Measurements from ENCODE around the gene ZNHIT1.
A peak's percentile ranks its signal among the peaks of the same experiment; 100 is the strongest.

- TF ChIP-seq CTCF (IDR thresholded peaks at IDR 0.05 in 8 of 11, conservative IDR thresholded peaks at IDR 0.05 in 3 of 11) = no peak
- TF ChIP-seq POLR2AphosphoS5 (IDR thresholded peaks at IDR 0.05) = peak; percentile 80 to 86 (median 80)
- TF ChIP-seq POLR2A (IDR thresholded peaks at IDR 0.05) = no peak
Observed at GRCh38 chr7:101172005-101172853, 45.7 kb upstream of the ZNHIT1 start.

Measured in spleen (tissue), 7 donors.